GM23248 (cell line): ENCODE data around the gene CHST3. TPM values are rescaled to one million over a fixed set of nuclear protein-coding genes. Genes with fewer than 3 reads are reported as not detected.

ENCODE experiments used
- DNase-seq: peaks from one replicate; pipeline ENCODE4 v3.0.0-alpha.2; 2015
- H2AFZ ChIP-seq: fragments of 200-600 bp; sonication (generic); 2 replicates; pipeline ENCODE4 v1.6.1; 2016; ENCODE audit warnings: antibody characterized with exemption
- H3F3A ChIP-seq: fragments of 200-600 bp; sonication (generic); 2 replicates; pipeline ENCODE4 v1.6.1; 2016; ENCODE audit warnings: mild to moderate bottlenecking, antibody characterized with exemption, mixed run types; ENCODE audit not compliant: insufficient read depth
- H3K27ac ChIP-seq: fragments of 200-600 bp; sonication (generic); 2 replicates; pipeline ENCODE4 v1.5.1; 2016; ENCODE audit warnings: mild to moderate bottlenecking
- H3K27me3 ChIP-seq: fragments of 200-600 bp; sonication (generic); replicated peaks from 2 replicates; pipeline ENCODE4 v1.6.1; 2016; ENCODE audit warnings: mild to moderate bottlenecking; ENCODE audit not compliant: insufficient read depth
- H3K36me3 ChIP-seq: fragments of 200-600 bp; sonication (generic); 2 replicates; pipeline ENCODE4 v1.6.1; 2016; ENCODE audit warnings: low read depth, mild to moderate bottlenecking
- H3K4me1 ChIP-seq: fragments of 200-600 bp; sonication (generic); 2 replicates; pipeline ENCODE4 v1.6.1; 2016; ENCODE audit warnings: mild to moderate bottlenecking; ENCODE audit not compliant: insufficient read depth
- H3K4me2 ChIP-seq: fragments of 200-600 bp; sonication (generic); one replicate; pipeline ENCODE4 v1.6.1; 2016; ENCODE audit warnings: mild to moderate bottlenecking; ENCODE audit not compliant: unreplicated experiment
- H3K4me3 ChIP-seq: fragments of 200-600 bp; sonication (generic); 2 replicates; pipeline ENCODE4 v1.5.1; 2016; ENCODE audit warnings: mild to moderate bottlenecking
- H3K79me2 ChIP-seq: fragments of 200-600 bp; sonication (generic); 2 replicates; pipeline ENCODE4 v1.6.1; 2016; ENCODE audit warnings: mild to moderate bottlenecking; ENCODE audit not compliant: insufficient read depth
- H3K9ac ChIP-seq: fragments of 200-600 bp; sonication (generic); 2 replicates; pipeline ENCODE4 v1.6.1; 2016; ENCODE audit warnings: mild to moderate bottlenecking
- H3K9me2 ChIP-seq: fragments of 200-600 bp; sonication (generic); 2 replicates; pipeline ENCODE4 v1.6.1; 2016; ENCODE audit warnings: mixed run types, mild to moderate bottlenecking, moderate library complexity; ENCODE audit not compliant: insufficient read depth
- H3K9me3 ChIP-seq: fragments of 200-600 bp; sonication (generic); one replicate; pipeline ENCODE4 v1.6.1; 2017; ENCODE audit warnings: low read depth
- H4K20me1 ChIP-seq: fragments of 200-600 bp; sonication (generic); 2 replicates; pipeline ENCODE4 v1.6.0; 2016; ENCODE audit not compliant: insufficient read depth
- EZH2 ChIP-seq: fragments of 200-600 bp; sonication (generic); IDR thresholded peaks from 2 replicates; pipeline ENCODE4 v1.6.1; 2018; ENCODE audit warnings: antibody characterized with exemption, mild to moderate bottlenecking; ENCODE audit not compliant: insufficient read depth, poor library complexity, severe bottlenecking
- EZH2phosphoT487 ChIP-seq: fragments of 200-600 bp; sonication (generic); IDR thresholded peaks from 2 replicates; pipeline ENCODE4 v1.6.1; 2018; ENCODE audit warnings: antibody characterized with exemption, moderate library complexity, mild to moderate bottlenecking, low read depth; ENCODE audit not compliant: insufficient read depth
- WGBS, 2 experiments: methylation state at CpG; one replicate each; pipeline ENCODE4 v1.1.6; 2015 to 2017; ENCODE audit warnings: low lambda C conversion rate in 2 of 2, low coverage in 1 of 2; ENCODE audit errors: missing lambda C conversion rate in 2 of 2; 5-methylcytosine and 5-hydroxymethylcytosine counted together
- in situ Hi-C: fragments of 300-500 bp; cut with MboI; formaldehyde crosslinking; loops from 2 replicates; pipeline ENCODE4 v1.15.0; 2020
- polyA plus RNA-seq: library from polyadenylated mRNA; unstranded; fragments of >200 nt; fragmentation: Nextera tagmentation; extraction: Ambion mirVana; gene quantifications from 2 replicates; pipeline ENCODE4 v1.2.1, GENCODE V29; 2016
- total RNA-seq: library from RNA; depleted of rRNA; stranded (reverse); fragments of >200 nt; shearing (Covaris generic); gene quantifications from 2 replicates; pipeline ENCODE4 v1.2.3, GENCODE V29; 2014

The CHST3 gene
- total and polyA plus RNA-seq, 2 experiments from 2014 or later = 10.7 to 42.2 TPM

DNA sequence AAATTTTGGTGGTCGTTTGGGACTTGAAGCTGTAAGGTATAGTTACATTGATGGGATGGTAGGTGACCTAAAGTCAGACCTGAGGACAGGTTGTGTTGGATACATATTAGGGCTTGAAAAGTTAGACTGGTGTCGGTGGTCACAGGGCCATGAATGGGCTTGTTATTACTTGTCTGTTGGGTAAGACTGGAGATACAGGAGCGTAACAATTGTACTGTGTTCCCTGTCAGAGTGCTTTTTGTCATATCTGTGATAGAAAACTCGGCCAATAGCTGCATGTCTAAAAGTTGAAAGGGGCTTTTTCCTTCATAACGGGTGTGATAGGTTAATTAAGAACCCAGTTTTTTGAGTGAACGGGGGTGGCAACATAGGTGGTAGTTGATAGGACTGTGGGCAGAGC is 13.5 kb upstream of the CHST3 start:
- no peak overlapping the region for H2AFZ ChIP-seq
- H3K9me2 ChIP-seq = no peaks in the 10 kb centered on the region
- H3K79me2 ChIP-seq = no peaks in the 10 kb centered on the region
- no peak for TF ChIP-seq EZH2phosphoT487
- no peak for TF ChIP-seq EZH2
- peaks cover 4% of the 10 kb centered on the region for H3K9me3 ChIP-seq
- no peak overlapping the region for H3K4me3 ChIP-seq
- no peaks in the 10 kb centered on the region for H3F3A ChIP-seq
- in situ Hi-C loops = no loop called here
- no peaks in the 10 kb centered on the region for H4K20me1 ChIP-seq
- 0 out of 2 replicates have a peak, but pooled peaks cover 3% of the 10 kb centered on the region for H3K4me1 ChIP-seq
- no peak for DNase-seq
- H3K27ac ChIP-seq = no peak overlapping the region
- H3K27me3 ChIP-seq = peaks cover 6% of the 10 kb centered on the region; the same call in 1 of the 2 replicates
- no peak overlapping the region for H3K9ac ChIP-seq
- no peak overlapping the region for H3K4me2 ChIP-seq
- 52 to 58% methylated on average over 6 of the region's 6 CpGs for WGBS, 2 experiments
- no peaks in the 10 kb centered on the region for H3K36me3 ChIP-seq

DNA sequence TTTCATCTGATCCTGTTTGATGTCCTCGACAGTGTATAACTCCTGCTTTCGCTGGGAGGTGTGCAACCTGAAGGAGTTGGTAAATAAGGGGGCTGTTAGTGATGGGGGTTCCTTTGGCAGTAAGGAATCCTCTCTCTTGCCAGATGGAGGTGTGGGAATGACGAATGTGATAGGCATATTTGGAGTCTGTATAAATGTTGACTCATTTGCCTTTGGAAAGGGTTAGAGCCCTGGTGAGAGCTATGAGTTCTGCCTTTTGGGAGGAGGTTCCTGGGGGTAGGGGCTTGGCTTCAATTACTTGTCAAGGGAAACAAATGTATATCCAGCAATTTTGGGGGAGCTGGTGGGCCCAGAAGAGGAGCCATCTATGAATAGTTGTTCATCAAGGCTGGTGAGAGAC is 11.4 kb upstream of the CHST3 start:
- H3K9me3 ChIP-seq = no peaks in the 10 kb centered on the region
- DNase-seq = peak; percentile 16
- no peaks in the 10 kb centered on the region for H3F3A ChIP-seq
- no peaks in the 10 kb centered on the region for H4K20me1 ChIP-seq
- no peak overlapping the region for H3K4me2 ChIP-seq
- H3K36me3 ChIP-seq = no peaks in the 10 kb centered on the region
- H3K4me3 ChIP-seq = no peak overlapping the region
- no peak overlapping the region for H2AFZ ChIP-seq
- H3K27ac ChIP-seq = no peak overlapping the region
- TF ChIP-seq EZH2phosphoT487 (no peak), EZH2 (no peak)
- WGBS, 2 experiments = 38 to 40% methylated on average over 3 of the region's 3 CpGs
- peaks cover 9% of the 10 kb centered on the region for H3K4me1 ChIP-seq
- H3K9ac ChIP-seq = no peak overlapping the region
- H3K9me2 ChIP-seq = no peaks in the 10 kb centered on the region
- in situ Hi-C loops = no loop called here
- H3K79me2 ChIP-seq = no peaks in the 10 kb centered on the region
- peaks cover 6% of the 10 kb centered on the region; the same call in 1 of the 2 replicates for H3K27me3 ChIP-seq

DNA sequence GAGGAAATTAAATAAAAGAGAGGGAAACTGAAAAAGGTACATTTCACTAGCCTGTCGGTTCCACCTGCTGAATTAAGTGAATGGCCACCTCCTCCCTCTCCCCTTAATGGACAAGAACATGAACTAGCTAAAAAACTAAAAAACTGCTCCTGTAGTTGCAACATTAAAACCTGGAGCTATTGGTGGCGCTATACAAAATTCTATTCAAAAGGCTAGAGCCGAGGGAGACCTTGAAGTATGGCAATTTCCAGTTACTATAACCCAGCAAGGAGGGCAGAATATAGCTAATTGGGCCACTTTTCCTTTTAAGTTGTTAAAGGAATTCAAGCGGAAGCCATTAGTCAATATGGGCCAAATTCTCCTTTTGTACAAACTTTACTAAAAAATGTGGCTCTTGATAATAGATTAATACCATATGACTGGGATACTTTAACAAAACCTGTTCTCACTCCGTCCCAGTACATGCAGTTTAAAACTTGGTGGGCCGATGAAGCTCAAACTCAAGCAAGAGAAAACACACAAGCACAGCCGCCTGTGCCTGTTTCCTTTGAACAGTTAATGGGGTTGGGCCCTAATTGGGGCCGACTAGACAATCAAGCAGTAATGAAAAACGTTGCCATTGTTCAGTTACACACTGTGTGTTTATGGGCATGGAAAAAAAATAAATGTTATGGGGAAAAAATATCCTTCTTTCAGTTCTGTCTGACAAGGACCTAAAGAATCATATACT is 6.5 kb upstream of the CHST3 start:
- Histone ChIP-seq H3K9ac (no peak overlapping the region), H3K4me2 (no peak overlapping the region), H3K27me3 (no peaks in the 10 kb centered on the region), H2AFZ (peak overlapping the region; percentile 8; the same call in 1 of the 2 replicates), H3K79me2 (no peaks in the 10 kb centered on the region), H3K4me1 (peaks cover 9% of the 10 kb centered on the region), H3K4me3 (no peak overlapping the region), H3K27ac (no peak overlapping the region), H3K36me3 (no peaks in the 10 kb centered on the region), H3K9me2 (no peaks in the 10 kb centered on the region), H3F3A (no peaks in the 10 kb centered on the region), H3K9me3 (no peaks in the 10 kb centered on the region), H4K20me1 (no peaks in the 10 kb centered on the region)
- in situ Hi-C loops = no loop called here
- no peak for TF ChIP-seq EZH2
- no peak for TF ChIP-seq EZH2phosphoT487
- WGBS, 2 experiments = 45% methylated on average over 9 of the region's 9 CpGs
- DNase-seq = peak; percentile 47

DNA sequence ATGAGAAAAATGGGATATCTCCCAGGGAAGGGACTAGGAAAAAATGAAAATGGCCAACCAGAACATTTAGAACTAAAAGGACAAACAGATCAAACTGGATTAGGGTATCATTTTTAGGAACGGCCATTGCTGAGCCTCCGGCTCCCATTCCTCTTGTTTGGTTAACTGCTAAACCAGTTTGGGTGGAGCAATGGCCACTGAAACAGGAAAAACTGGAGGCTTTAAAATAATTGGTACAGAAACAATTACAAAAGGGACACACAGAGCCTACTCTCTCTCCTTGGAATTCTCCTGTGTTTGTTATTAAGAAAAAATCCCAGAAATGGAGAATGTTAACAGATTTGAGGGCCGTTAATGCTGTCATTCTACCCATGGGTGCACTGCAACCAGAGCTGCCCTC is 4.7 kb upstream of the CHST3 start:
- H3K79me2 ChIP-seq = no peaks in the 10 kb centered on the region
- in situ Hi-C loops = no loop called here

More for the DNA sequence above, 4.7 kb upstream of the CHST3 start:
- Histone ChIP-seq H4K20me1 (no peaks in the 10 kb centered on the region), H3K9ac (no peak overlapping the region), H2AFZ (no peak overlapping the region), H3K27ac (no peak overlapping the region), H3K9me2 (no peaks in the 10 kb centered on the region), H3K9me3 (no peaks in the 10 kb centered on the region), H3K4me2 (no peak overlapping the region), H3K36me3 (no peaks in the 10 kb centered on the region), H3F3A (no peaks in the 10 kb centered on the region), H3K4me1 (peaks cover 6% of the 10 kb centered on the region), H3K4me3 (no peak overlapping the region), H3K27me3 (no peaks in the 10 kb centered on the region)
- TF ChIP-seq EZH2 = no peak
- no peak for TF ChIP-seq EZH2phosphoT487
- no peak for DNase-seq
- WGBS, 2 experiments = 97 to 100% methylated on average over 3 of the region's 3 CpGs
